Amygdala (tissue), 56 donors: ENCODE measurements around the gene DUSP28.
"Not testable (repeated sequence)": the region's sequence is repeated elsewhere in the genome, so short reads cannot be mapped to it uniquely, and the experiment has no call there.

Experiments used
- DNase-seq, 56 donors: peaks; one replicate each; lab custom pipeline; 2025; lab: John Stamatoyannopoulos, UW

The DUSP28 gene

GRCh38 chr2:240560084-240560479 lies at the start of gene DUSP28:
TSS of gene DUSP28 (plus strand) at chr2:240560357. CDS start at chr2:240560685, 328 bp downstream.
- DNase-seq = peak in 54 of 56 donors; percentile 48 to 95 (median 82)

- DNase-seq = no peak
These were observed 49.5 kb upstream of the DUSP28 start for GRCh38 chr2:240510513-240511210.

GRCh38 chr2:240511351-240512108 lies 48.6 kb upstream of the DUSP28 start:
- no peak for DNase-seq

- no peak for DNase-seq
These were observed 48.1 kb upstream of the DUSP28 start for GRCh38 chr2:240512109-240512485.

GRCh38 chr2:240512666-240513535 lies 47.3 kb upstream of the DUSP28 start:
- DNase-seq = no peak

- peak in 28 of 56 donors; percentile 4 to 77 (median 26) for DNase-seq
These were observed 46.4 kb upstream of the DUSP28 start for GRCh38 chr2:240513549-240514287.

- DNase-seq = no peak
These were observed 45.5 kb upstream of the DUSP28 start for GRCh38 chr2:240514631-240515030.

GRCh38 chr2:240517342-240517741 lies 42.8 kb upstream of the DUSP28 start:
- no peak for DNase-seq

GRCh38 chr2:240518981-240519380 lies 41.2 kb upstream of the DUSP28 start:
- no peak for DNase-seq

- DNase-seq = no peak
These were observed 40.6 kb upstream of the DUSP28 start for GRCh38 chr2:240519396-240520129.

GRCh38 chr2:240520130-240520973 lies 39.8 kb upstream of the DUSP28 start:
- DNase-seq = no peak

- no peak for DNase-seq
These were observed 39.2 kb upstream of the DUSP28 start for GRCh38 chr2:240520974-240521350.

- not testable (repeated sequence) for DNase-seq
These were observed 38.3 kb upstream of the DUSP28 start for GRCh38 chr2:240521885-240522284.

- DNase-seq = no peak
These were observed 37.8 kb upstream of the DUSP28 start for GRCh38 chr2:240522406-240522805.

- DNase-seq = no peak
These were observed 36.5 kb upstream of the DUSP28 start for GRCh38 chr2:240523451-240524281.

GRCh38 chr2:240524963-240525718 lies 35.0 kb upstream of the DUSP28 start:
- DNase-seq = no peak

GRCh38 chr2:240525802-240526201 lies 34.4 kb upstream of the DUSP28 start:
- no peak for DNase-seq
